ENCODE measurements around the gene RHEB. TPM values are rescaled to one million over a fixed set of nuclear protein-coding genes. Genes with fewer than 3 reads are reported as not detected.

The RHEB gene
- total RNA-seq, 1 donor from 2014 or later = 113 TPM

GRCh38 chr7:151494298-151495284 is 25.1 kb downstream of the RHEB start:
- peaks cover 80% of the 10 kb centered on the region for H3K4me1 ChIP-seq
- H3K36me3 ChIP-seq = peaks cover 6% of the 10 kb centered on the region
- no peak overlapping the region for H3K4me3 ChIP-seq
- H3K27ac ChIP-seq (replicated peaks) = no peak overlapping the region
- H3K9me3 ChIP-seq (replicated peaks) = no peaks in the 10 kb centered on the region
- DNase-seq = no peak
- intact Hi-C loops (cut with micrococcal nuclease) = no loop called here
- no peaks in the 10 kb centered on the region for H3K27me3 ChIP-seq (ENCODE audit: low read depth)
- TF ChIP-seq CTCF (IDR thresholded peaks at IDR 0.05; ENCODE audit: borderline replicate concordance) = no peak

DNA sequence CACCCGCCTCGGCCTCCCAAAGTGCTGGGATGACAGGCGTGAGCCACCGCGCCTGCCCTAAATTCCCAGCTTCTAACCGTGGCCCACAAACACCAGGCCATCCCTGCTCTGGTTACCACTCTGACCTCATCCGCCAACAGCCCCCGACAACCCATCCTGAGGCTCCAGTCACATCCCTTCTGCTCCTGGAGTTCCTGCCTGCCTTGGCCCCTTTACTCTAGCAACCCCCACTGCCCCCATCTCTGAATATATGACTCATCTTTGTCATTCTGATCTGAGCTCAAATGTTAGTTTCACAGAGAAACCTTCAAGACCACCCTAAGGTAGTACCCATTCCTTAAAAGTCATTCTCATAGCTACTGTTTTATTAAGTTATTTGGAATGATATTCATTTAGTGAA is 26.6 kb downstream of the RHEB start:
- no peak for DNase-seq
- Histone ChIP-seq H3K9me3 (replicated peaks) (no peaks in the 10 kb centered on the region), H3K4me1 (peaks cover 81% of the 10 kb centered on the region), H3K27me3 (ENCODE audit: low read depth) (no peaks in the 10 kb centered on the region), H3K4me3 (no peak overlapping the region), H3K36me3 (peaks cover 20% of the 10 kb centered on the region), H3K27ac (replicated peaks) (no peak overlapping the region)
- intact Hi-C loops (cut with micrococcal nuclease) = no loop called here
- no peak for TF ChIP-seq CTCF (IDR thresholded peaks at IDR 0.05; ENCODE audit: borderline replicate concordance)

DNA sequence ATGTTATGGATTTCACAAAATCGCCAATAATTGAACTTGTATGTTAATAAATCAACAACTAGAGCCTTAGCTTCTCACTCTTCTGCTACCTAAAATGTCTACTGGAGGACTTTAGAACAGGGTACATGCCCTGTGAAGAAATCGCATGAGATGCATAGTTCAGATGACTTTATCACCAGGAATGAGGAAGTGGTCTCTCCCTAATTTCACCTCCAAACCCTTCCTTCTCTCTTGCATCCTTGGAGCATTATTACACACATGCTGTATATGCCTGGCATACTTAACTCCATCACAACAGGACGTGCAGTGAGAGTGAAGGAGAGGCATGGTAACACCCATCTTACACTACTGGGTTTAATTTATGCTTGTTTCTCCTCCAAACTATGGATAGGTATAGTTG is 27.8 kb downstream of the RHEB start:
- Histone ChIP-seq H3K4me3 (no peak overlapping the region), H3K27me3 (ENCODE audit: low read depth) (no peaks in the 10 kb centered on the region), H3K36me3 (peaks cover 27% of the 10 kb centered on the region), H3K4me1 (peaks cover 81% of the 10 kb centered on the region), H3K9me3 (replicated peaks) (no peaks in the 10 kb centered on the region), H3K27ac (replicated peaks) (no peak overlapping the region)
- intact Hi-C loops (cut with micrococcal nuclease) = no loop called here
- DNase-seq = no peak
- TF ChIP-seq CTCF (IDR thresholded peaks at IDR 0.05; ENCODE audit: borderline replicate concordance) = no peak

DNA sequence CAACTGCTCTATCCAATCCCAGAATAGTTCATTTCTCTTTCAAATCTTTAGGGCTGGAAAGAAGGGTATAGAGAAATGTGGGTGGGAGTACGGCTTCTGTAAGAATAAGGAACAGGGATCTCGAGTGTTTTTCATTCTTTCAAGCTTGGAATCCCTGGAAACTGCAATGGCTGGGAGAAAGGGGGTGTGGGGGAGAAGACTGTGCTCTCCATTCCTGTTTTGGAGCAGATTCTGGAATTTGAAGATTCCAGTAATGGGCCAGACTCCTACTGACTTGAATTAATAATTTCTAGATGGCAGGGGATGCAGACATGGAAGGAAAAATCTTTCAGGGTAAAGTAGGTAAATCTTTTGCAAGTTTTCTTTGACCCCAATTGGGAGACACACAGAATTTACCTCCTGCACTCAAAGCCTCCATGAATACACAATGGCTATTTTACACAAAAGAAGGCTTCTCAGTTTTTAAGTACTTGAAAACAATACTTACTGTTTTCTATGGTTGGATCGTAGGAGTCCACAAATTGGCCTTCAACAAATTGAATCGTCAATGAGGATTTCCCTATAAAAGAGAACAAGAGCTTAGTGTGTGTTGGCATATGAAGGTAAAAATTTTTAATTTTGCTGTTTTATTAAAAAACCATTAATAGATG is 29.1 kb downstream of the RHEB start:
- intact Hi-C loops (cut with micrococcal nuclease) = no loop called here
- TF ChIP-seq CTCF (IDR thresholded peaks at IDR 0.05; ENCODE audit: borderline replicate concordance) = no peak
- H3K36me3 ChIP-seq = peaks cover 40% of the 10 kb centered on the region
- H3K9me3 ChIP-seq (replicated peaks) = no peaks in the 10 kb centered on the region
- H3K27ac ChIP-seq (replicated peaks) = peak overlapping the region; percentile 58
- H3K27me3 ChIP-seq (ENCODE audit: low read depth) = no peaks in the 10 kb centered on the region
- peaks cover 83% of the 10 kb centered on the region for H3K4me1 ChIP-seq
- H3K4me3 ChIP-seq = no peak overlapping the region
- DNase-seq = no peak

- H3K4me3 ChIP-seq = no peak overlapping the region
- no peak for TF ChIP-seq CTCF (IDR thresholded peaks at IDR 0.05; ENCODE audit: borderline replicate concordance)
- no peaks in the 10 kb centered on the region for H3K27me3 ChIP-seq (ENCODE audit: low read depth)
- H3K9me3 ChIP-seq (replicated peaks) = no peaks in the 10 kb centered on the region
- intact Hi-C loops (cut with micrococcal nuclease) = no loop called here
- H3K4me1 ChIP-seq = peaks cover 83% of the 10 kb centered on the region
- peak overlapping the region; percentile 58 for H3K27ac ChIP-seq (replicated peaks)
- peaks cover 45% of the 10 kb centered on the region for H3K36me3 ChIP-seq
- DNase-seq = no peak
Observed at GRCh38 chr7:151489498-151489897, 30.2 kb downstream of the RHEB start.

Data from left ventricle myocardium inferior (tissue), 1 donor.